Measurements from ENCODE around the gene SEC22B. TPM values are rescaled to one million over a fixed set of nuclear protein-coding genes. Genes with fewer than 3 reads are reported as not detected.
"Not testable (repeated sequence)": the region's sequence is repeated elsewhere in the genome, so short reads cannot be mapped to it uniquely, and the experiment has no call there.

The SEC22B gene
- total RNA-seq, 1 donor from 2014 or later: 32.0 TPM

DNA sequence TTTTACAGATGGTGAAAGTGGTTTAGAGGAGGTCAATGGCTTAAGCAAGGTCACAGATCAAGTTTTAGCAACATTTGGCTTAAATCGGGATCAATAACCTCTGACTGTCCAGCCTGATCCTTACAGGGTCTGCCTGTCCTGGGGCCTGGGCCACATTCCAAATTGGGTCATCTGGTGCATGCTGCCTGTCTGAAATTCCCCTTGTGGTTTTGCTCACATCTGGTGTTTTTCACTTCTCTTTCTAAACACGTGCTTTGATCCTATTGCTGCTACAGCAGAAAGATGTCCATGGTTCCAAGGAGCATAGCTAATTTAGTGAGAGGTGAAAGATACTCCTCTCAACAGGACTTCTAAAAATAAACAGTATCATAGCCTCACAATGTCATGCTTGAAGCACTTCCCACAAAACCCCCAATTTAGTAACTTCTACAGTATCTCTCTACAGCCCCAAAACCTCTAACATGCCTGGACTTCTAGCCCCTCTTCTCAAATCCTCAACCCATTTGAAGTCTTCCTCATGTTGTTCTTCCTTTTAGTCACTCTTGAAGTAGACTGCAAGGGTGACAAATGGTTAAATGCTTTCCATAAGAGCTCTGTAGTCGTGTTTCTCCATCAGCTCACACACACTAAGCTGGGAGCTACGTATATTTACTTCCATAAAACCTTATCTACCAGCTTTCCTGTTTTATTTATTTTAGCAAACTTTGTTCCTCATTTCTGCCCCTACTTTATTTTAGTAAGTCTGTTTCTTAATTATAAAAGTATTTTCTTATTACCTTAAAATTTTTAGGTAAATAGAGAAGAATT, 58.7 kb downstream of the SEC22B start:
- intact Hi-C loops (cut with micrococcal nuclease): not testable (repeated sequence)

DNA sequence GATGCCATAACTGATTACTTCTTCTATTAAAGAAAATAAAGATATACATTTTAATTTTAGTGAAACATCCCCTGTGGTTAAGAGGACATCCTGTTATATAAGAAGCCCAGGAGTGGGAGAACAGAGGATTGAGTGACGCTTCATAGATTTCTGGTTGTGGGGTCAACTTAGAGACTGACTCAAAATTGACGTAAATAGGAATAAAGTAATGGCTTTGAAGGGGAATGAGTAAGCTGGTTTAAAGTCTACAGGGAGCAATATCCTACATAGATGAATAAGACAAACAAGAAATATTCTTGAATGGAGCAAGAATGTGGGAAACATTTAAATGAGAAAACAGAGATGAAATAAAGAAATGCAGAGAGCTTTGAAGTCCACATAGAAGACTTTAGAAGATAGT, 60.2 kb downstream of the SEC22B start:
- intact Hi-C loops (cut with micrococcal nuclease): not testable (repeated sequence)

DNA sequence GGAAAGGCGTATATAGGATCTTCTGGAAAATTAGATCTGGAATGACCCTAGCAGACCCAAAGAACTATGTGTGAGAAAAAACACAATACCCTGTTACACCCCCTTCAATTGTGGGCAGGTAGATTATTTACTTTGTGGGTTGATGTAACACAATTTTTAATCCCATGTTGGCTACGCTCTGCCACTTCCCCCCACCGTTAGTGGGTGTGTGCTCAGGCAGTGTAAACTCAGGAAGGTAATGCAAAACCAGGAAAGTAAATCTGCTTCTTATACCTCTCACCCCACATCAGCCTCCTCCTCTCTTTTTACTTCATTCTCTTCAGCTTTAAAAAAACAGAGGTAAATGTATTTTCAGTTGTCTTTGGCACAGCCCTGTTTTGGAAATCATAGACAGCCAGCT, 63.2 kb downstream of the SEC22B start:
- intact Hi-C loops (cut with micrococcal nuclease): not testable (repeated sequence)

DNA sequence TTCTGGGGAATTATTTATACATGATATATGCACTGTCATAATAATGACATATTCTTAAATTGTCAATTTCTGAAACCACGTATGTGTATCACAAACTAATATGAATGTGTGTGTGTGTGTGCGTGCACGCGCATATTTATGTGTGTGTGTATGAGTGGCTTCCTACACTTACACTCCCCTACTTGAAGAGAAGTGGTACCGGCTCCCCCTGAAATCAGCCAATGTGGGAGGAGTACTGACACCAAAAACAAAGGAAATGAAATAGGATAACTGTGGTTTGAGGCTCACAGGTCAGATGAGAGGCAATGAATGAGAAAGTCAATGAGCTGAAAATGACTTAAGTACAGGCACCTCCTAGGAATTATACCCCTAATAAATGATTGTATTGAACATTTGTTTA, 64.1 kb downstream of the SEC22B start:
- intact Hi-C loops (cut with micrococcal nuclease): not testable (repeated sequence)

DNA sequence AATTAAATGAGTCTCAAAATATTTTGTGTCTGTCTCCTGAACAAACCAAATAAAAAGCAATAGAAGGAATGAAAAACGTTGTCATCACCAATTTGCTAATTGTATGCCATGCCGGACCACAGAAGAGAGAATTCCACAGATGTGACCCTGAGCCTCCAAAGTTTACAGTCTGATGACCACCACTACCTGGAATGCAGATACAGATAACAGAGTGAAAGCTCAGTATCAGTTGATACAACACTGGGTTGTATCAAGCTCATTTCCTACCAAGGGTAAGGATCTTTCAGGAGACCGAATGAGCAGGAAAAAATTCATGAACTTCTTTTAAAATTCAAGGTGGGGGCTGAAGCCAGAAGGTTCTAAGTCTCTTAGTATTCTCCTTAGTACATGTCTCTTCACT, 64.5 kb downstream of the SEC22B start:
- intact Hi-C loops (cut with micrococcal nuclease): not testable (repeated sequence)

DNA sequence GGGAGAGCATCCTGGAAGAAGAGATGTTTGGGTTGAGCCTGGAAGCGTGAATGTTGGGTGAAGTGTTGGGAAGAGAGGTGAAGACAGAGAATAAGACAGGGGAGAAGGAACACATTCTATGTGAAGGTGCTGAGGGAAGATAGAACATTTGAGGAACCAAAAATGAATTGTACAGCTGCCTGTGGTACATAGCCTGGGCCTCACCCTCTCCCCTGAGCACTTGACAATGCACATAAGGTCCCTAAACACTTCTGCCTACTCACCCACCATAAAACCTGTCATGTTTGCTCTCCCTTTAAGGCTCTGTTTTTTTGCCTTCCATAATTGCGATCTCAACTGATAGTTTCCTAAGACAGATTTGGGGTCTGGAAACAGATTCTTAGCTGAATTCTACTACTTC, 65.3 kb downstream of the SEC22B start:
- intact Hi-C loops (cut with micrococcal nuclease): not testable (repeated sequence)

DNA sequence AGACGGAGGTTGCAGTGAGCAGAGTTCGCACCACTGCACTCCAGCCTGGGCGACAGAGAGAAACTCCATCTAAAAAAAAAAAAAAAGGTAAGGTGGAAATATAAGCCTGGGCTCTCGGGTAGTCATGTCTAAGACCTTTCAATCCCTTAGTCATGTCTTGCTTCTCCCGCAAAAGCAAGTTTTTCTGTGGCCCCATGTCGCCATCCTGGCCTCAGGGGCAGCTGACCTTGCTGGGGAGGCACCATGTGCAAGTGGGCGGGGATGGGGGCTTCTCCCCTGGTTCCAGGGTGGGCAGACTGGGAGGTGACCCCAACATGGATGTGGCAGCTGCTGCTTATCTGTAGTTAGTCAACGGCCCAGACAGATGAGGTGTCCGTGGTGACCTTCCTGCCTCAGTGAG, 66.7 kb downstream of the SEC22B start:
- intact Hi-C loops (cut with micrococcal nuclease): not testable (repeated sequence)

DNA sequence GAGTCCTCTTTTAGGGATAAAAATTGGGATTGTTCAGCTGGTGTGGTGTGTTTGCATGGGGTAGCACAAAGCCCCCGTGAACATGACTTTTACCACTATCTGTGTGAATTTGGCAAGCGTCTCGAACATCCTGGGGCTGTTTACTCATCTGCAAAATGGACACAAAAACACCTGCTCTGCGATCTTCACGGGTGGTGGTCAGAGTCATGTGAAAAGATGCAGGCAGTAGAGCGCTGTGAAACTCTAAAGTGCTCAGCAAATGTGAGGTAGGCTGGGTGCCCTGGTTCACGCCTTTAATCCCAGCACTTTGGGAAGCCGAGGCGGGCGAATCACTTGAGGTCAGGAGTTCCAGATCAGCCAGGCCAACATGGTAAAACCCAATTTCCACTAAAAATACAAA, 67.1 kb downstream of the SEC22B start:
- intact Hi-C loops (cut with micrococcal nuclease): not testable (repeated sequence)

DNA sequence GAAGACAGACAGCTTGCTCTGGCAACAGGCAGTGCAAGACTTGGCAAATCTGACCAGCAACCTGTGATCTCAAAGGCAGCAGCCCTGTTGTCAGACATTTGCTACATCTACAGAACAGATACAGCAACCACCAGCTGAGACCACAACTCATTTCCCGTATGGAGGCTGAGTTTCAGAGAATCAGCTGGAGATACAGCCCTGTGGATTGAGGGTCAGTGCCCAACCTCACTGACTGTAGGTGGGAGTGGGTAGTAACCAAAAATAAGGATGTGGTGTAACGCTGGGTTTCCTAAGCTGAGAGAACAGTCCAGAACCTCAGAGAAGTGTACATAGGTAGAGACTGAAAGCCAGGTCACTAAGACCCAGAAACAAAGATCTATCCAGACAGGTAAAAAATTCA, 71.0 kb downstream of the SEC22B start:
- intact Hi-C loops (cut with micrococcal nuclease): not testable (repeated sequence)

DNA sequence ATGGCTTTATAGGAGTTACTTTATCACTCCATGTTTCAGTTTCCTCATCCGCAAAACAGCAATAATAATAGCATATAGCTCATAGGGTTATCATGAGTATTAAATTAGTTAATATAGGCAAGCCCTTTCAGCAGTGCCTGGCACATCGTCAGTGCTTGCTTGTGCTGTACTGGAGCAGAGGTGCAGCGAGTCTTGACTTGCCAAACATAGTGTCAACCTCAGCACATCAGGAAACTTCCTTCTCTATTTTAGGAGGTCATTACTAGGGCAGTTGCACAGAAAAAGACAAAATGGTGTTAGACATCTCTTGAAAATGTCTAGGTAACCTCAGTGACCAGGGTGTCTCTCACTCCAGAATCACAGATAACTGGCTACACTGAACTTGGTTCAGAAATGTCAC, 72.6 kb downstream of the SEC22B start:
- intact Hi-C loops (cut with micrococcal nuclease): not testable (repeated sequence)

DNA sequence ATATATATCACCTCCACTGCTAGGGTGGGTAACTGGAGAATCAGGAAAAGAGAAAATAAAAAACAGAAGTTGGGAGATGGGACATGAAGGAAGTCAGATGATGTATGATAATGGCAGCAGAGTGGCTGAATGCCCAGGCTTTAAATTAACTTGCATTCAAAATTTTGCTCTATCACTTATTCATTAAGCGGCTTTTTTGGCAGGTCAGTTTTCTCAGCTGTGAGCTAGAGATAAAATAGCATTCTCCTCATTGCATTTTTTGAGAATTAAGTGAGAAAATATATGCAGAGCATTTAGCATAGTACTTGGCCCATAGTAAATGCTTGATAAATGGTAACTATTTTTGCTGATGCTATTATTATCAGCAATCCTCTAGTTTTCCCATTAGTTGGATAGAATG, 74.7 kb downstream of the SEC22B start:
- intact Hi-C loops (cut with micrococcal nuclease): not testable (repeated sequence)

Other genes with a start within 250 kb of the SEC22B start
- 163 and 168 TPM in 2 replicates for gene NOTCH2, start 106.9 kb downstream of the SEC22B start, total RNA-seq
- 30.6 and 31.1 TPM in 2 replicates for gene NBPF8, start 238.5 kb upstream of the SEC22B start, total RNA-seq

All from T-helper 1 cell treated with Interleukin-12 subunit alpha and Interleukin-12 subunit beta and Interleukin-4 antibody, amounts not matched to agents 30 ng/mL and 1 ng/mL, for 36 hours (primary cell).